ENCODE results near the gene LAP3. TPM values are rescaled to one million over a fixed set of nuclear protein-coding genes. Genes with fewer than 3 reads are reported as not detected.
A peak's percentile ranks its signal among the peaks of the same experiment; 100 is the strongest.

LAP3 gene
- 34.6 TPM for polyA plus RNA-seq (2012; ENCODE audit: insufficient read length, low read depth)

DNA sequence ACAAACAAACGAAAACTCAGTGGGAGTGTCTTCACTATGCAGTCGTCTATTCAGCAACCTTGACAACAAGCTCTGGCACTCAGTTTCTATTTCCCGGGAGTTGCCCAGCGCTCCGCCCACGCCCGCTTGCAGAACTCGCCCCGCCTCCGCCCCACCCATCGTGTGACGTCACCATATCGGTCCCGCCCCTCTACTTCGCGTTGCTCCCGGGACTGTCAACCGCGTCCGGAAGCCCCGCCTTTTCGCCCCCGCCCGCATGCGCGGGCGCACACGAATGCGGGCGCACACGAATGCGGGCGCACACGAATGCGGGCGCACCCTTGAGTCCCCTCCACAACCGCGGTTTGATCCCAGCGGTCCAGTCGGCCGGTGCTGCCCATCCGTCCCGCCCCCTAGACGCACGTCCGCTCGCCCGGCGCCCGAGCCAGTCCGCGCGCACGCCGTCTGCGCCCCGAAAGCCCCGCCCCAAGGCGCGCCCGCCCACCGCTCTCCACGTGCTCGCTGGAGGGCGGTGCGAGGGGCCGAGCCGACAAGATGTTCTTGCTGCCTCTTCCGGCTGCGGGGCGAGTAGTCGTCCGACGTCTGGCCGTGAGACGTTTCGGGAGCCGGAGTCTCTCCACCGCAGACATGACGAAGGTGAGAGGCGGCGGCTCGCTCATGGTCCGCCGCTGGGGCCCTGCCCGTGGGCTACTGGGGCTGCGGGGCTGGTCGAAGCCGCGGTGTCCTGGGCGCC, at the start of gene LAP3:
TSS of gene LAP3 (plus strand) at position 267 of the 733 bp plus-strand sequence. CDS start at position 535, 268 bp downstream.
- TF ChIP-seq POLR2AphosphoS5 (IDR thresholded peaks at IDR 0.05; ENCODE audit: low read depth, low read length) (peak; percentile 95), TAF1 (IDR thresholded peaks at IDR 0.05; ENCODE audit: borderline replicate concordance, insufficient read depth, low read length) (peak; percentile 96), FOXP2 (optimal IDR thresholded peaks at IDR 0.05; ENCODE audit: borderline replicate concordance, extremely low read depth, extremely low read length, insufficient read depth) (peak; percentile 91), SIN3A (IDR thresholded peaks at IDR 0.05; ENCODE audit: borderline replicate concordance, insufficient read depth, low read length) (peak; percentile 94; the same call in 1 of the 2 replicates)
- TF ChIP-seq, protein P1, sequence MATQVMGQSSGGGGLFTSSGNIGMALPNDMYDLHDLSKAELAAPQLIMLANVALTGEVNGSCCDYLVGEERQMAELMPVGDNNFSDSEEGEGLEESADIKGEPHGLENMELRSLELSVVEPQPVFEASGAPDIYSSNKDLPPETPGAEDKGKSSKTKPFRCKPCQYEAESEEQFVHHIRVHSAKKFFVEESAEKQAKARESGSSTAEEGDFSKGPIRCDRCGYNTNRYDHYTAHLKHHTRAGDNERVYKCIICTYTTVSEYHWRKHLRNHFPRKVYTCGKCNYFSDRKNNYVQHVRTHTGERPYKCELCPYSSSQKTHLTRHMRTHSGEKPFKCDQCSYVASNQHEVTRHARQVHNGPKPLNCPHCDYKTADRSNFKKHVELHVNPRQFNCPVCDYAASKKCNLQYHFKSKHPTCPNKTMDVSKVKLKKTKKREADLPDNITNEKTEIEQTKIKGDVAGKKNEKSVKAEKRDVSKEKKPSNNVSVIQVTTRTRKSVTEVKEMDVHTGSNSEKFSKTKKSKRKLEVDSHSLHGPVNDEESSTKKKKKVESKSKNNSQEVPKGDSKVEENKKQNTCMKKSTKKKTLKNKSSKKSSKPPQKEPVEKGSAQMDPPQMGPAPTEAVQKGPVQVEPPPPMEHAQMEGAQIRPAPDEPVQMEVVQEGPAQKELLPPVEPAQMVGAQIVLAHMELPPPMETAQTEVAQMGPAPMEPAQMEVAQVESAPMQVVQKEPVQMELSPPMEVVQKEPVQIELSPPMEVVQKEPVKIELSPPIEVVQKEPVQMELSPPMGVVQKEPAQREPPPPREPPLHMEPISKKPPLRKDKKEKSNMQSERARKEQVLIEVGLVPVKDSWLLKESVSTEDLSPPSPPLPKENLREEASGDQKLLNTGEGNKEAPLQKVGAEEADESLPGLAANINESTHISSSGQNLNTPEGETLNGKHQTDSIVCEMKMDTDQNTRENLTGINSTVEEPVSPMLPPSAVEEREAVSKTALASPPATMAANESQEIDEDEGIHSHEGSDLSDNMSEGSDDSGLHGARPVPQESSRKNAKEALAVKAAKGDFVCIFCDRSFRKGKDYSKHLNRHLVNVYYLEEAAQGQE (IDR thresholded peaks at IDR 0.05; ENCODE audit: insufficient read depth in 1 of 2, low read depth in 2 of 2, low read length in 2 of 2), result 0 out of 4 replicates have a peak, but pooled peaks of 1 of the 2 experiments have one; percentile 28

DNA sequence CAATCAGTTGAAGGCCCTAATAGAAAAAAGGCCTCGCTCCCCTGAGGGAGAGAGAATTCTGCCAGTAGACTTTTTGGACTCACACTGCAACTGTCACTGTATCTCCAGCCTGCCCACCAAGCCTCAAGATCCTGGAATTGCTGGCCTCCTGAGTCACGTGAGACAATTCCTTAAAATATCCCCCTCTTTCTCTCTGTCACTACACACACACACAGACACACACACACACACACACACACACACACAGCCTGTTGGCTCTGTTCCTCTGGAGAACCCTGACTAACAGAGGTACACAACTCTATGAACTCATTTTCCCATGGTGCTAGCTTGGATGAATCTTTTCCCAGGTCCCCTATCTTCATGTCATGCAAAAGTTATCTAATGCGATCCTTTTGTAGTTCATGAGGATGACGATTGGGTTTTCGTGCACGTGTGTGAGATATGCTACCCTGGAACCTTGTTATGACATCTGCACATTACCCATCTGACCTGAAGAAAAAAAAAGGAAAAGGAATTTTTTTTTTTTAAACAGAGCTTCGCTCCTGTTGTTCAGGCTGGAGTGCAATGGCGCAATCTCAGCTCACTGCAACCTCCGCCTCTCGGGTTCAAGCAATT, 48.3 kb upstream of the LAP3 start:
- TF ChIP-seq SIN3A (IDR thresholded peaks at IDR 0.05; ENCODE audit: borderline replicate concordance, insufficient read depth, low read length) (no peak), POLR2AphosphoS5 (IDR thresholded peaks at IDR 0.05; ENCODE audit: low read depth, low read length) (no peak), FOXP2 (optimal IDR thresholded peaks at IDR 0.05; ENCODE audit: borderline replicate concordance, extremely low read depth, extremely low read length, insufficient read depth) (no peak), TAF1 (IDR thresholded peaks at IDR 0.05; ENCODE audit: borderline replicate concordance, insufficient read depth, low read length) (no peak)
- TF ChIP-seq, protein P1 (IDR thresholded peaks at IDR 0.05; ENCODE audit: insufficient read depth in 1 of 2, low read depth in 2 of 2, low read length in 2 of 2), result no peak

DNA sequence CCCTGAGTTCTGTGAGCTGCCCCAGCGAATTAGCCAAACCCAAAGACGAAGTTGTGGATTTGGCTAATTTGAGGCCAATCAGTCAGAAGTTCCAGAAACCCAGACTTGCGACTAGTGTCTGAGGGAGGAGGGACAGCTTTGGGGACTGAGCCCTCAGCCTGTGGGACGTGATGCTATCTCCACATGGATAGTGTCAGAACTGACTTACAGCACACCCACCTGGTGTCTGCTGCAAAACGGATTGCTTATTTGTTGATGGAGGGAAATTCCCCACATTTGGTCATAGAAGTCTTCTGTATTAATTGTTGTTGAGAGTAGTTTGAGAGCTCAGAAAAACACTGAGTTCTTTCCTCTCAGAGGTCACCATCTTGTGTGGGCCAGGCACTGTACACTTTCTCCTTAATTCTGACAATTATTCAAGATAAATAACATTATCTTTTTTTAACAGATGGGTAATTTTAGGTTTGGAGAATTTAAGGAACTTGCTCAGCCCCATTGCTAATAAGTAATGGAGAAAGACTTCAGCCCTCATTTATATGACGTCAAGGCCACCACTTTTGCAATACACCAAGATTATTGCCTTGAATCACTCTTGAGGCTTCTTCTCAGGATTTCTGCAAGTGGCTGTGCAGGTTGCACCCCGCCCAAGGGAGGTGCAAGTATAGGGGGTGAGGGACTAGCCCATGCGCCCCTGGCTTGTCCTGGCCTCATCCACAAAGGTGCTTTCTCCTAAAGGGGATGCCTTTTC, 45.3 kb upstream of the LAP3 start:
- TF ChIP-seq FOXP2 (optimal IDR thresholded peaks at IDR 0.05; ENCODE audit: borderline replicate concordance, extremely low read depth, extremely low read length, insufficient read depth) (no peak), TAF1 (IDR thresholded peaks at IDR 0.05; ENCODE audit: borderline replicate concordance, insufficient read depth, low read length) (no peak), POLR2AphosphoS5 (IDR thresholded peaks at IDR 0.05; ENCODE audit: low read depth, low read length) (no peak), SIN3A (IDR thresholded peaks at IDR 0.05; ENCODE audit: borderline replicate concordance, insufficient read depth, low read length) (no peak)
- TF ChIP-seq, protein P1 (IDR thresholded peaks at IDR 0.05; ENCODE audit: insufficient read depth in 1 of 2, low read depth in 2 of 2, low read length in 2 of 2), result no peak

DNA sequence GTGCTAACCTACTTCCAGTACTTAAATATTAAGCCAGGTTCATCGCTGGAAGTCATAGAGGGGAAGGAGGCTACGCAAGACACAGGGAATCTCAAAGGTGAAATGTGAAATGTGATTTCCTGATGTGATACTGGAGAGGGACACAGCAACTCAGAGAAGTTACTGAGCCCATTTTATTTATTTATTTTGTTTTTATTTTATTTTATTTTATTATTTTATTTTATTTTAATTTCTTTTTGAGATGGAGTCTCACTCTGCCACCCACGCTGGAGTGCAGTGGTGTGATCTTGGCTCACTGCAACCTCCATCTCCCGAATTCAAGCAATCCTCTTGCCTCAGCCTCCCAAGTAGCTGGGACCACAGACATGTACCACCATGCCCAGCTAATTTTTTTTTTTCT, 42.3 kb upstream of the LAP3 start:
- TF ChIP-seq FOXP2 (optimal IDR thresholded peaks at IDR 0.05; ENCODE audit: borderline replicate concordance, extremely low read depth, extremely low read length, insufficient read depth), result no peak
- TF ChIP-seq POLR2AphosphoS5 (IDR thresholded peaks at IDR 0.05; ENCODE audit: low read depth, low read length), result no peak
- TF ChIP-seq TAF1 (IDR thresholded peaks at IDR 0.05; ENCODE audit: borderline replicate concordance, insufficient read depth, low read length), result no peak
- TF ChIP-seq, protein P1 (IDR thresholded peaks at IDR 0.05; ENCODE audit: insufficient read depth in 1 of 2, low read depth in 2 of 2, low read length in 2 of 2), result no peak
- no peak for TF ChIP-seq SIN3A (IDR thresholded peaks at IDR 0.05; ENCODE audit: borderline replicate concordance, insufficient read depth, low read length)

All from PFSK-1 (cell line).